GM20431 (cell line): Measurements from ENCODE around the gene PGC.

ENCODE experiments used
- in situ Hi-C: fragments of 300-500 bp; cut with MseI, MboI; formaldehyde crosslinking; loops from one replicate; pipeline ENCODE4 v1.15.0; 2020; ENCODE audit warnings: low sequenced_read_pairs; ENCODE audit not compliant: unreplicated experiment

The PGC gene

DNA sequence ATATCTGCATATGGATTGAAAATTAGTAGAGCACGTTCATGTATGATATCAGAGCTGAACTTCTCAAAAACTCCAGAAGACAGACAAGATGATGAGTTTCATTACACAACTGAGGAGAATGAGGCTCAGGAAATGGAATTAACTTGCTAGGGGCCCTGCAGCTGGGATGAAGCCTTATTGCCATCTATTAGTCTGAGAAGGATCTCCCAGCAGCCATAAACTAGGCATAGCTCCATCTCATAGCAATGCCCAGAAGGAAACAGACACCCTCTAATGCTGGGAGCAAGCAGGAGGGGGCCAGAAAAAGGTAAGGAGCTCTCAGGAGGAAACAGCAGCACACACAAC lies 29.8 kb downstream of the PGC start:
- in situ Hi-C loops = no loop called here

DNA sequence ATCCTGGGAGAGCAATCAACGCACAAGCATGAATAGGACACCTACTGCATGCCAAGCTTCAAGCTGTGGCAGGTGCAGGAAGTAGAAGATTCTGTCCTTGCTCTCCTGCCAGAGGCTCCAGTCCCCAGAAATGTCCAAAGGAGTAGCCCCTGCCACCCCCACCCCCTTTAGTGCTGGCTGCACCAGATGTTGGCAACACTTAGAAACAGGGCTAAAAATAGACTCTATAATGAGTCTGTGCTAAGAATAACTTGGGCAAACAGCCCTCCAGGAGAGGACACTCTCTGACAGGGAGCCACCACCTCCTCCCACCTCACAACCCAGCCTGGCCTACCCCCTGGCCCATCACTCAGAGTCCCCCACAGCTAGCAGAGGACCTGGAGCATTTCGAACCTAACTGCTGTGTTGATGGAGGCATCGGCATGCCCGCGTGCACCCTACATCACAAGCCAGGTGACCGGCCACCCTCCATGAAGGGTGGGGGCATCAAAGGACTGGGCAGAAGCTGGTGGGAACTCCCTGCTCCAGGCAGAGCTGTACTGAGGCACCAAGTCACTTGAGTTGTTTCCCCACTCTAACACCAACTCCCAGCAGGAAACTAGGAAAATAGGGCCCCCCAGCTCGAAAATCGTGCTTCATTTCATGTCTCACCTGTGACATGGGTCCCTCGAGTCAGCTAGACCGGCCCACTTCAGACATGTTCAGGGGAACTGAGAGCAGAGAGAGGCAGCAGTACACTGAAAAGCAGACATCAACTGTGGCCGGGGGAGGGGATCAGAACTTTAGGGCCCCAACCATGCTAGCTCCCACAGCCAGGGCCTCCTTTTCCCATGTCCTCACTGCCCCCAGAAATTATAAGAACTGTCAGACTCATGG lies 30.4 kb downstream of the PGC start:
- in situ Hi-C loops = no loop called here

DNA sequence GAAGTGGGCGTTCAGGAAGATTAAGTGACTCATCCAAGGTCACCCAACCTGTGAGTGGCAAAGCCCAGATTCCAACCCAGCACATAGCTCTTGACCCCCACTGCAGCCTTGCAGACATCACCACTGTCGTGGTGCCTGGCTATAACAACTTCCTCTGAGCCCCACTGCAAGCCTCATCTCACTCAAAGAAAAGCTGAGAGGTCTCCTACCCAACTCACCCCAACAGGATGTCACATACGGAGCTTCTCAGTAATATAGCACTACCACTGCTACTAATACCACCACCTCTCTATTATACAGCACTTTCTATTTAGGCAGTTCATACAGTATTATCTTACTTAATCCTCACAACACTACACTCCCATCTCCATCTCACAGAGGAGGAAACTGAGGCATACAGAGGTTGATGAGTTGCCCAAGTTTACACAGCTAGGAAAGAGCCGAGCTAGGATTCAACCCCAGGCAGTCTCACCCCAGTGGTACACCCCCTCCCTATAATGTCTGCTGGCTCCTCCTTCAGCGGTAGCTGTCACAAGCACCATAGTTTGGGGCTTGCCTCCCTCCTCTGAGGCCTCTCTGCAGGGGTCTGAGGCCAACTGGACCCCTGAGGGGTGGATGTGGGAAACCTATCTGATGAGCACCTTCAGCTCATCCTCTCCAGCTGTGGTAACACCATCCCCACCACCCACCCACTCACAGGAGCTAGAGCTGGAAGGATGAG lies 31.2 kb downstream of the PGC start:
- in situ Hi-C loops = no loop called here

DNA sequence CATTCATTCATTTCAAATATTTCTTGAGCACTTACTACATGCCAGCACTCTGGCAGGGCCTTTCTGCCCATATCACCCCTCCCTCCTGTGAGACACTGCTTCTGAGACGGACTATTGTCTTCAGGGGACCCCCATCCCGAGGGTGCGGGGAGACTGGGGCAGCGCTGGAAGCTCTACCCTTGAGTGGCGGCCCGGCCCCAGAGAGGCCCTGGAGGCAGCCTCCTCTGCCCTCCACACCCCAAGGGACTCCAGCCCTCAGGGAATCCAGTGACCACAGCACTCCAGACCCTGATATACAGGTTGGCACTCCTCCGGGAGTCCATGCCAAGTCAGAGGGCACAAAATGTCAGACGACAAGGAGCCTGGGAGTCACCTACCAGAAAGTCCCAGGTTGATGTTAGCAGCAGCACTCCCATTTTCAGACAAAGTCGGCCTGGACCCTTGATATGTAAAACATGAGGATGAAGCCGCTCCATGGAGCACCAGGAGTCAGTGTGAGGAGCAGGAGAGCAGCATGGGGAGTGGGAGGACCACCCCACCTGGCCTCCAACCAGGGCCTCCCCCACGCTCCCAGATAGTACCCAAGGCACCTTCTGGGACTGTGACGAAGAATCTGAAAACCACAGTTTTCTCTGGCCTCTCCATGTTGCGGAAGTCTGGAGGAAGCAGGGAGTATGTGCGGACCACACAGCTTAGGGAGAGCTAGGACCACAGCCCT lies 32.5 kb downstream of the PGC start:
- in situ Hi-C loops = no loop called here

DNA sequence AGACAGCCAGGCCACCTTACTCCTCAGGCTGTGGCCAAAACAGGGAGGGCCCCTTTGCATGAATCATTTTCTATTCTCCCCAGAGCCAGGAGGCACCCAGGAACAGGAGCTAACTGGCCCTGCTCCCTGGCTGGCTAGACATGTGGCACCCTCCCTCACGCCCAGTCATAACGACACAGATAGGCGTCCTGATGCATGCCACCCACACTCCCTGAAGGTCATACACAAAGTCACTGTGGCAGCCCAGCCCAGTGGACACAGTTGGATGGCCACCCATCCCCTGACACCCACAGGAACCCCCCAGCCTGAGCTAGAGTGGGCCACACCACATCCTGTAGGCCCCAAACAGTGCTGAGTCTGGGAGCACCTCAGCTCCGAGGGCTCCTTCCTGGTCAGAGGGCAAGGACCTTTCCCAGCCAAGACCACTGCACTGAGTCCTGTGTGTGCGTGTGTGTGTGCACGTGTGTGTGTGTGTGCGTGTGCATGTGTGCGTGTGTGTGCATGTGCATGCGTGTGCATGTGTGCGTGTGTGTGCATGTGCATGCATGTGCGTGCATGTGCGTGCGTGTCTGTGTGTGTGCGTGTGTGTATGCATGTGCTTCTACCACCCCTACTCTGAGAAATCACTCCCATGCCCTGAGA lies 33.4 kb downstream of the PGC start:
- in situ Hi-C loops = no loop called here

DNA sequence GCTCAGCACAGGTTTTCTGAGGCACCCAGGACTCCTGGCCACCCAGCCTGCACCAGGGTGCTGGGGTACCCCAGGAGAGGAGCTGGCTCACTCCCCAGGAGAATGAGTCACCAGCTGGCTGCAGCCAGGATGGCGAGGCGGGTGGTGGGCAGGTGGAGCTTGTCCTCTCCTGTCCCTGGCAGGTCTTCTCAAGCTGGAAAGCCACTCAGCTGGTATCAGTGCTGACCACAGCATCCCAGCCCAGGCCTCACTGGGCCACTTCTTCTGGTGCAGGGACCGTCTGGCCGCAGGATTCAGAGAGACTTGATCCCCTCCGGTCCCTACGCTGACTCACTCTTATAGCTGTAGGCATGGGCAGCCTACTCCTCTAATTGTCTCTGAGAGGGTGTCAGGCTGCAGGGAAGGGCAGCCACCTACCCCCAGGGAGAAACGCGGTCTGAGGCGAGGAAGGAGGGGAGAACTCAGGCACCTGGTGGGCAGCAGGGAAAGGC lies 34.0 kb downstream of the PGC start:
- in situ Hi-C loops = no loop called here

DNA sequence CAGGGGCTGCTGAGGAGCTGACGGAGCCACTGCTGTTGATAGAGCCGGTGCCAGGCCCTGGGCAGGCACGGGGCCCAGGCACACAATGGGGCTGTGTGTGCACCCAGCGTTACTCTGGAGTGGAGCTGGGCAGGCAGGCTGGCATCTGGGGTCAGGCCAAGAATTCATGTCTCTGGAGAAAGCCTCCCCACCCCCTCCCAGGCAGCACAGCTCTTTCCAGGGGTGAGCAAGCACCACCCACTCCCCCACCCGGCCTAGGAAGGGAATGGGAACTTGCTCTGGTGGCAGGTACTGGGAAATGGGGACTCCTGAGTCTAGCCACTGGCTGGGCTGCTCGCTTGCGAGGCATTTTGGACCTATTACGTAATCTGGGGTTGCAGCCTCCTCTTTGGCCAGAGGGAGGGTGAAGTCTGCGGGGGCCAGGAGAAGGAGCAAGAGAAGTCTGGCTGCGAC lies 34.5 kb downstream of the PGC start:
- in situ Hi-C loops = no loop called here

DNA sequence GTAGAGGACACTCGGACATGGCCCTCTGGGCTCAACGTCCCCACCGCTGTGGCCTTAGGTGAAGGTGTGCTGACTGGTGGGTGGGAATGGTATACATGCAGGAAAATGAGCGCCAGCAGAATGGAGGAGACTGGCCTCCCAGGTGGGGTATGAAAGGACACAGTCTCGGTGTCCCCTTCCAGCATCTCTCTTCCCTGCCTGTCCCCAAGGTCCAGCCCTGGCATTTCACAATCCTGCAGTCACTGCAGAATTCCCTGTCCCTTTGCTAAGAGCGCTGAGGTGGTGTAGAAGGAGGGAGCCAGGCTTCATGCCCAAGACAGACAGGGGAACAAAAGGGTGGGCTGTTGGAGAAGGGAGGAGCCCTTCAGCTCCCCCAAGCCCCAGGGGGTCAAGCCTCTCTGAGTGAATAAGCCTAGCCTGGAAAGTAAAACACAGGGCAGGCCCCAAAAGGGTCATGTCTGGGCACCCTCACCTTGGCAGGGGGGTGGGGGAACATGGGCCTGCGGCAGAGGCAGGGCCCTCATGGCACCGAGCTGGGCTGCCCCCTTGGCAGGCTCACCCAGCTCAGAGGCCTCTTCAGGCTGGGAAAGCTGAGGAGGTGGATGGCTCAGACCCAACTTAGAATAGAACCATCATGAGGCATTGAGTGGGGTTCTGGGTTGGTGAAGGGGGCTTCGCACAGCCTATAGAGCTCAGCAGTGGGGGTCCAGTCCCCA lies 35.7 kb downstream of the PGC start:
- in situ Hi-C loops = no loop called here

DNA sequence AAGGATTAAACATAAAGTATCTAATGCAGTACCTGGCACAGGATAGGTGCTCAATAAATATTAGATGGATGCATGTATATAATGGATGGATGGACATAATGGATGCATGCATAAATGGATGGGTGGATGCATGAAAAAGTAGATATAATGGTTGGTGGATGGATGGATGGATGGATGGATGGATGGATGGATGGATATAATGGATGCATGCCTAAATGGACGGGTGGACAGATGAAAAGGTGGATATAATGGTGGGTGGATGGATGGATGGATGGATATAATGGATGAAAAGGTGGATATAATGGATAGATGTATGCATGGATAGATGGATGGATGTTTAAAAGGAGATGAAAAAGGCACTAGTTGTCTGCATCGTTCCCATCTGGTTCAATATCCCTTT lies 37.8 kb downstream of the PGC start:
- in situ Hi-C loops = no loop called here

DNA sequence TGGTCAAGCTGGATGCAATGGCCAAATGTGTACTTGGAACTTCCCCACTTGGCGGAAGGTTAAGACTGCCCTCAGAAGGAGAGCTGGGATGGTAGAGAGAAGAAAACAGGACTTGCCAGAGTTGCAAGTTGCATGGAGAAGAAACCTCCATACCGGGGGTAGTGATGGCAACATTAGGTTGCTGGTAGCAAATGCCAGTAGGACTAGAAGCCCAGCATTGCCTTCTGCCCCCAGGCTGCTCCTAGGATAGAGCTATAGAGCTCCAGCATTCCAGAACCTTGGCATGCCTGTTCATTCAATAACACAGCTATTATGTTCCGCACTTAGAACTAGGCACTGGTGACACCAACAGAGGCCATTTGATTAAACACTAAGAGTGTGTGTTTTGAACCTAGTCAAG lies 38.3 kb downstream of the PGC start:
- in situ Hi-C loops = no loop called here

DNA sequence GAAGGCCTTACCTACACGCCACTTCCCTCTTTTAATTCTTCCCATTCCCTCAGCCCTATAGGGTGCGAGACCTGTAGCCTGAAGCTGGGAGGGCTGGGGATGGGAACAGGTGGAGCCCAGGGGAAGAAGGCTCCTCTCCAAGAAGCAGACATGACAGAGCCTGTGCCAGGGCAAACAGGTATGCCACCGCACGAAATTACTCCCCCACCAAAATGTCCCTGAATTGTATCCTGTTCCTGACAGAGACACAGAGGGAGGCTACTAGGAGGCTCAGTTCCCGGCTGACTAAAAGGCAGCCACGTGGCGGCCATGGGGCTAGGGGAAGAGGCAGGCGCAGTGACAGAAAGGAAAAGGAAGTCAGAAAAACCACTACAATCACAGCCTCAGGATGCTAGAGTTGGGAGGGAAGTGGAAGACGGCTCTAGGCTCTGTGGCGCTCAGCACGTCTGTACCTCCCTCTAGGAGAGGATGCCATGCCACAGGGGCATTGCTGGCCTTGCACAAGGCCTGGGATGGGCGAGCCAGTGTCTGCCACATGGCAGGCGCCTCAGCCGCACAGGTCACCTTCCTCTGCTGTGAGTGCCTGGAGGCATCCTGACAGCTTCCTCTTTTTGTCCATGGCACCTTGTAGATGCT lies 39.5 kb downstream of the PGC start:
- in situ Hi-C loops = no loop called here

DNA sequence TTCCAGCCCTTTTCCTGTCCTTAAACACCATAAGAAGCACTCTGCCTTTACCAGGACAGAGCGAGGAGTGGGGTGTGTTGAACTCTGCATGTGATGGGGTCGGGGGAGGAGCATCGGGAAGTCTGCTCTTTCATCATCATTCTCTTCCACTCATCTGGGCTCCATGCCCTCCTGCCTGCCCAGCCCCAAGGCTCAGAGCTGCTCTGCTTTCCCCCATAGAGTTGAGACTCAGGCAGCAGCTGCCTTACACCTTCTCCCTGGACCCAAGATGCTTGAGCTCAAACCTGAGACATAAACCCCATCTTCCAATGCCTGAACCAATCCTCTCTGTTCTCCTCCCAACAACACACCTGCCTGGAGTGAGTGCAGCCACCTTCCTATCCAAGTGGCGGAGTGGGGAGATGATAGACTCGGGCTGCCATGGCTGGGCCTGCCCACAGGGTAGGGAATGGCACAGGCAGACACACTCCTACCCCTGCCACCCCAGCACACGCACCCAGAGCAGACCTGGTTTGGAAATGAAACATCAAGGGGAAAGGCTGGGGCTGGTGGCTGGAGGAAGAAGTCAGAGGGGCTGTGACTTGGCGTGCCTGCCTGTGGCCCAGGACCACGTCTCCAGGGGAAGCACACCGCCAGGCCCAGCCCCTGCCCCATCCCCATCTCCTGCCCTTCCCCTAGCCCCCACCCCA lies 40.2 kb downstream of the PGC start:
- in situ Hi-C loops = no loop called here

DNA sequence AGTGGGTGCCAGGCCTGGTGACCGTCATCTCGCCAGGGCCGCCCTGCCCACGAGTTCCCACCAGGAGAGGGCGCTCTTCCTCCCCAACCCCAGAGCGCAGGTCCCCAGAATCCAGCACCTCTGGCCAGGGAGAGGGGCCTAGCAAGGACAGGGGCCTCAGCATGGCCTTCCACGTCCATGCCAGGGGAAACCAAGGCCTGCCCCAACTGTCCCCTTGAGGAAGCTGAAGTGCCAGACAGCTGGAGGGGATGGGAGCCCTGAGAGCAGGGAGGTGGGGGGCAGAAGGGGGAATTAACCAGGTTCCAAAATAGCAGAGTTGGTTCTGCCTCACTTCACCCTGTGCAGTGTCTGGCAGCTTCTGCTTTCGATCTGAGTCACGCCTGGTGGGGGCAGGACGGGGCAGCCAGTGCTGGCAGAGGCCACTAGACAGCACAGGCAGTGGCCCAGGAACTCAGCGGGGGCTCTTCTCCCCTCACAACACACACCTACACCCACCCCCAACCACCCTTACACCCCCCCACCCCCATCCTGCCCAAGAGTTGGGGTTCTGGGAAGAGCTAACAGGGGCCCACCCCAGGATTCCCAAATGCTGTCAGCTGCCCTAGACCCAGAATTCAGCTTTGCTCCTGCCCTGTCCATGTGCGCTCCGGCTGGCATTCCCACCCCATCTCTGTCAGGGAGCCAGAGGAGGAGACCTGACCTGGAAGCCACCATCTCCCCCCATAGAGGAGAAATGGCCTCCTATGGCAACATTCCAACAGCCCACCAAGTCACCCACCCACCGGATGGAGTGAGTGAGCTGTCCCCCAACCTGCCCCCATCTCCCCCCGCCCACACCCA lies 41.0 kb downstream of the PGC start:
- in situ Hi-C loops = no loop called here

DNA sequence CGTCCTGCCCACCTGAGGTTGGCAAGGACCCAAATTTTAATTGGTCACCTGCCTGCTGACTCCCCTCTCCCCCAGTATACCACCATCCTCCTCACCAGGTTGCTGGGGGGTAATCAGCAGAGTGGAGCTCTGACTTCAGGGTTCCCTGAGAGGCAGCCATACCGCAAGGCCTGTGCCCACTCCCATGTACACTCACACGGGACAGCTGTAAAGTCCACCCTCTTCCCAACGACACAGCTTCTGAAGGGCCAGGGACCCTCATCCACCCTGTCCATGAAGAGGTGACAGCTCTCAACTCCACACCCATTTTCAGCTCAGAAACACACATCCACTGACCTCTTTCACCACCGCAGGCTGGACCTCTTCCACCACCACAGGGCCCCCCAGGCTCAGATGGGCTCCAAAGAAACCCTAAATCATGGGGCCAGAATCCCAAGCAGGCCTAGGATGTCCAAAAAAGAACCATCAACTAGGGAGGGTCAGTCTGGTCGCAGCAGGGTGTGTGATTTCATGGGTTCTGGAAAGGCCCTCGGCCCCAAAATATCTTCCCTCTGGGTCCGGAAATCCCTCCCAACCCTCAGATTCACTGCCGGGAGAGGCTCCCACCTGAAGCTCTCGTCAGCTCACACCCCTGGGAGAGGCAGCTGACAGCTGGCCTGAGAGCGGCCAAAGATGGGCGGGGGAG lies 41.7 kb downstream of the PGC start:
- in situ Hi-C loops = no loop called here

DNA sequence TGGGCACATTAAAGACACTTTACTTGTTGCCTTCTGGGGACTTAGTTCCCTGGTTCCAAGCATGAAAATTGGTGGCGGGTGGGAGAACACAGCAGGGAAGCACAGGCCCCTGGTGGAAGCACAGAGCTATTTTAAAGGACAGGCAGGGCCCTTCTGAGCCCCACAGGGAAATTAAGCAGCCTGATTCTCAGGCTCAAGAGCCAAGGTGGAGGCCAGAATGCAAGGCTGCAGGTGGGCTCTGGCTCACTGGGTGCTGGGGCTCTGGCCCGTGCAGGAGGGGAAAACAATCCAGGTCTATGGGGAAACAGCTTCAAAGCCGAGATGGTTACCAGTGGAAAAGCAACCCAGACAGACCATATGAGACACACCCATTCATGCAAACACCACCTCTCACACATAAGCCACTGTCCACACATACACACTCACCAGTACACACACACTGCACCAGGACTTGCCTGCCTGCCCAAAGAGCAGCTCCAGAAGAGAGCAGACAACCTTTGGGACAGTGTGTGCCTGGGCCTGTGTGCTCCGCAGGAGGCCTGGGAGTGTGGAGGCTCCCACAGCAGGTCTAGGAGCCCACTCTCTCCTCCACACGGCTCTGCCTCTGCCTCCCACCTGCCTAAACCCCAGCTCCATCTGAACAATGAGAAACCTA lies 42.4 kb downstream of the PGC start:
- in situ Hi-C loops = no loop called here

DNA sequence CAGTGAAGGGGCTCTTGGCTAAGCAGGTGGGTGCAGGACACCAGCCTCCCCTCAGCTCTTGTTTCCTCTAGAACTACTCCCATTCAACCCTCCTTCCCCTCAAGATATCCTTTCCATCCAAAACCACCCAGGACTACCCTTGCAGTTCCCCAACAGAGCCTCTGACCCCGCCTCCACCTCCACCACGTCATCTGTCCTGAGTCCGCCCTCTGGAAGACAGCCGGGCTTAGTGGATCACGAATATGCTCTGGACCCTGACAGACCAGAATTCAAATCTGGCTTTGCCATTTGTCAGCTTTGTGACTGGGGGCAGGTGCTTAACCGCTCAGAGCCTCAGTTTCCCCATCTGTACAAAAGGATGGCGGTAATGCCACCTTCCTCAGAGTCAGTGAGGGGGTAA lies 43.2 kb downstream of the PGC start:
- in situ Hi-C loops = no loop called here
